M059J (cell line): ENCODE results near the gene ELL2. TPM values are rescaled to one million over a fixed set of nuclear protein-coding genes. Genes with fewer than 3 reads are reported as not detected.
A peak's percentile ranks its signal among the peaks of the same experiment; 100 is the strongest.
"Not testable (repeated sequence)": the region's sequence is repeated elsewhere in the genome, so short reads cannot be mapped to it uniquely, and the experiment has no call there.

Source experiments
- DNase-seq: peaks from one replicate; pipeline ENCODE4 v3.0.0-alpha.2; 2012; ENCODE audit warnings: low read depth
- total RNA-seq: library from RNA; depleted of rRNA; stranded (reverse); fragments of >200 nt; shearing (Covaris generic); gene quantifications from 2 replicates; pipeline ENCODE4 v1.2.3, GENCODE V29; 2014

ELL2 gene
- total RNA-seq, 1 experiment from 2014 or later, result 238 TPM

- DNase-seq, result peak; percentile 37
These were observed 81.3 kb downstream of the ELL2 start for GRCh38 chr5:95880081-95880926.

DNA sequence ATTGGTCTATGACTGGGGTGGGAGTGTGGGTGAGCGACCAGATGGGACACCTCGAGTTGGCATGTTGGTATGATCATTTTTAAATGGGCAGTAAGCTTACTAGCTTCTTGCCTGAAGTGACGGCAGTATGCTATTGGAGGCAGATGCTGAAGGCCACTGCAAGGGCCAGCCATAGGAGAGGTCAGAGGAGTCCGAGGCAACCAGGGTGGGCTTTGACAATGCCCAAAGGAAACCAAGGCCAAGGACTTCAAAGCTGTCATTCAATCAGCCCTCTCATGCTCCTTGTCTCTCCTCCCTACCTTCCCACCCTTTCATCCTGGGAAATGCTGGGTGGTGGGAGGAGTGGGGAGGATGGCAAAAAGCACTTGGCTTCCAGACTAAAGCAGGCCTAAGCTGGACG, 82.0 kb downstream of the ELL2 start:
- no peak for DNase-seq

GRCh38 chr5:95878417-95879323, 83.0 kb downstream of the ELL2 start:
- DNase-seq, result no peak

GRCh38 chr5:95876782-95877181, 84.9 kb downstream of the ELL2 start:
- DNase-seq, result no peak

GRCh38 chr5:95874246-95874645, 87.4 kb downstream of the ELL2 start:
- DNase-seq, result no peak

DNA sequence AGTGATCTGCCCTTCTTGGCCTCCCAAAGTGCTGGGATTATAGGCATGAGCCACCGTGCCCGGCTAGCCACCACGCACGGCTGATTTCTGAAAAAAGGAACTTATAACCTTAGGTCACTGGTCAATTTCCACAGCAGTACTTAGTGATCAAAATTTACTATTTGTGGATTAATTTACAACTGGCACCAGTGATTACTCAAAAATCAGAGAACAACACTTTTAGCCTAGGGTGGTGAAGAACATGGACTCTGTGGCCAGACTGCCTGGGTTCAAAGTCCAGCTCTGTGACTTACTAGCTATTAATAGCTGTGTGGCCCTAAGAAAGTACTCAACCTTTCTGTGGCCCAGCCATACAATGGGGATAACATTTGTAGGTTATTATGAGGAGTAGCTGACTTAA, 88.3 kb downstream of the ELL2 start:
- DNase-seq, result no peak

DNA sequence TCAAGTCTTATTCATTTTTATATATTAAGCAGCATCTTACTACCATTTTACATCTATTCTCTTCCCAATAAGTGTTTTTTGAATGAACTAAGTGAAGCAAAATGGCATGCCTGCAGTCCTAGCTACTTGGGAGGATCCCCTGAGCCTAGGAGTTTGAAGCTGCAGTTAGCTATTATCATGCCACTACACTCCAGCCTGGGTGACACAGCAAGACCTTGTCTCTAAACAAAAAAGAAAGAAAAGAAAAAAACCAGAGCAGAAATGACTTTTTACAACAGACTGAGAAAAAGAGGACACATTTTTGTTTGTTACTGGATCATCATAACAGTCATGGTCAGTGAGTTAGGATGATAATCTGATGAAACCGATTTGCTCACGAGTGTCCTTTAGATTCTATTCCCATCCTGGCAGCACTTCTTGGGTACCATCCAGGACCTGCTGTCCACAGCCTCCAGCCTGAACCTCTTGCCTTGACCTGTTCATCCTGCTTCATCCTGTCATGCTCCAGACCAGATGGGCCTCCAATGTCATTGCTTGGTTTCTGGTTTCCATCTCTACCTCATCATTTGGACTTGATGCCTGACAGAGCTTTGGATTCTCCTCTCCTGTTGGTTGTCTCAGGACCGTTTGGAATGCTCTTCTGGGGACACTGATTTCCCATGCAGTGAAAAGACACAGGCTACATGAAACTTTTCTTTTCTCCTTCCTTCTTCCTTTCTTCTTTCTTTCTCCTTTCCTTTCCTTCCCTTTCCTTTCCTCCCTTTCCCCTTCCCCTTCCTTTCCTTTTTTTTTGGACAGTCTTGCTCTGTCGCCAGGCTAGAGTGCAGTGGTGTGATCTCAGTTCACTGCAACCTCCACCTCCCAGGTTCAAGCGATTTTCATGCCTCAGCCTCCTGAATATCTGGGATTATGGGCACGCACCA, 89.0 kb downstream of the ELL2 start:
- no peak for DNase-seq

- no peak for DNase-seq
These were observed 90.4 kb downstream of the ELL2 start for GRCh38 chr5:95871146-95871806.

DNA sequence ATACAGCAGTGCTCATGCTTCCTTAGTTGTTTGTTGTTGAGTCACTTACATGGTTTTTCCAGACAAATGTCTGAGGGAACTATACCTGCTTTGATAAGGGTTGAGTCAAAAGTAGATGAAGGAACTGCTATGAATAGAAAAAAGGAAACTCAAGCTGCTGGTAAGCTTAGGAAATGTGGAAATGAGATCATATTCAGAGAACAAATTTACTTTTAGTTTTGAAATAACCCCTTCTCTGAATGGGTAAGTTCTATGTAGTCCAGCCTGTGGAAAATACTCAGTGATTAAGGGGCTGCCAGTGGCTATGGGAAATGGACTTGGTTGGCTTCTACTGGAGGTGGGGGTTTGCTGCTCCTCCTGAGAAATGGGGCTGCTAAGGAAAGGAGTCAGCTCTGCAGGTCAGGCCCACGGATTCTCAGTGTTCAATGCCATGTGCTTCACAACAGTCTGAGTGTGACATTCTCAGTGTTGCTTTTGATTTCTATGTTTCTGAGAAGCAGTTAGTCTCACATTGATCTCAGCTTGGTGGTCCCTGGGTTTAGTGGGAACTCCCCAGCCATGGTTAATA, 91.5 kb downstream of the ELL2 start:
- peak; percentile 73 for DNase-seq

- not testable (repeated sequence) for DNase-seq
These were observed 92.3 kb downstream of the ELL2 start for GRCh38 chr5:95869173-95869855.

- no peak for DNase-seq
These were observed 93.5 kb downstream of the ELL2 start for GRCh38 chr5:95868136-95868535.

DNA sequence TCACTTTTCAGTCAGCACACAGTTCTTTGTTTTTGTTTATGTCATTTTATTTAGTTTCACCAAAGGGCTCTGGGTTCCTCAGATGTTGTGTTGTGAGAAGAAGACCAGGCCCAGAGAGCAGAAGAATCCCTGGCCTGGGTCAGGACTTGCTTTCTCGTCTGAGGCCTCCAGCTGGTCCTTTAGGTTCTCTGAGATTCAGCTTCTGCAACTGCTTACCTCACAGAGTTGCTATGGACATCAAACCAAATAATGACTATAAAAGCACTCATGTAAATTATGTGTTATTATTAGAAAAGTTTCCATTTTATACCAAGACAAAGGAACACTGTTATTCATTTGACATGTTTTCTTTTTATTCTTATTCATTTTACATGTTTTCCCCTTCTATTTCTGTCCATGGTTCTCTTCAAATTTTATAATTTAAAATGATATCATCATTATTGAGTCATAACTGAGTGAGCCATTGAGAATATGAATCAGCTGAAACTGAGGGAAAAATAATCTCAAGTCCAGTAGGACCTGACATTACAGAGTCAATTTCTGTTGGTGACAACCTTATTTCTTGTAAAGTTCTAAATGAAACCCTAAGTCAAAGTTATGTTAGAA, 95.1 kb downstream of the ELL2 start:
- DNase-seq, result peak; percentile 58

- no peak for DNase-seq
These were observed 96.6 kb downstream of the ELL2 start for GRCh38 chr5:95864944-95865504.

- DNase-seq, result no peak
These were observed 97.2 kb downstream of the ELL2 start for GRCh38 chr5:95864456-95864855.

GRCh38 chr5:95863383-95863757, 98.3 kb downstream of the ELL2 start:
- DNase-seq, result peak; percentile 51

DNA sequence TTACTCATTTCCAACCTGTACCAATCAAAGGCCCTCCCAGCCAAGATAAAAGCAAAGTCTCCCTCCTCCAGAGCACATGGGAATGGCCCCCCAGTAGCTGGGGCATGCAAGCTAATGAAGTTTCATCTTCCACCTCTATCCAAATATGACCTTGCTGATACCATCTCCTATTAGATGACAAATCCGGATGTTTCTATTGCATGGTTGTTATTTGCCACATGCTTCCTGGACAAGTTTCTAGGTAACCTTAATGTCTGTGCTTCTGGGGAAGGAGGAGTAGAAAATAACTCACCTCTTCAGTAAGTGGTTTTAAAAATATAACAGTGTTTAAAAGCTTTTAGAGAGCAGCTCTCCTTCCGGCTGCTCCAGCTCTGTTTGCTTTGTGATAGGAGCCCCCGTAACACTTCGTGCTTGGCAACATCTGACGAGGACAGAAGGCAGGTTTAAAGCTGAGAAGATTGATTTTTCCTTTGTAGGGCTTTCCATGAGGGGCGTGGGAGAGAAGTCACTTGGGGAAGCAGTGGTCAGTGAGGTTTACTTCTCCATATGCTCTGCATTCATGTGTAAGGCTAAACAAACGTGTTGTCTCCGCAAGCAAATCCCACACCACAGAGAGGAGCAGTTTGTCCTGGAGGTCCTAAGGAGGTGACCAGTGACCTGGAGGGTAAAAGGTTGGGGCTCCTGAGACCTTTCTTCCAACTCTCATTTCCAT, 98.8 kb downstream of the ELL2 start:
- peak; percentile 94 for DNase-seq

DNA sequence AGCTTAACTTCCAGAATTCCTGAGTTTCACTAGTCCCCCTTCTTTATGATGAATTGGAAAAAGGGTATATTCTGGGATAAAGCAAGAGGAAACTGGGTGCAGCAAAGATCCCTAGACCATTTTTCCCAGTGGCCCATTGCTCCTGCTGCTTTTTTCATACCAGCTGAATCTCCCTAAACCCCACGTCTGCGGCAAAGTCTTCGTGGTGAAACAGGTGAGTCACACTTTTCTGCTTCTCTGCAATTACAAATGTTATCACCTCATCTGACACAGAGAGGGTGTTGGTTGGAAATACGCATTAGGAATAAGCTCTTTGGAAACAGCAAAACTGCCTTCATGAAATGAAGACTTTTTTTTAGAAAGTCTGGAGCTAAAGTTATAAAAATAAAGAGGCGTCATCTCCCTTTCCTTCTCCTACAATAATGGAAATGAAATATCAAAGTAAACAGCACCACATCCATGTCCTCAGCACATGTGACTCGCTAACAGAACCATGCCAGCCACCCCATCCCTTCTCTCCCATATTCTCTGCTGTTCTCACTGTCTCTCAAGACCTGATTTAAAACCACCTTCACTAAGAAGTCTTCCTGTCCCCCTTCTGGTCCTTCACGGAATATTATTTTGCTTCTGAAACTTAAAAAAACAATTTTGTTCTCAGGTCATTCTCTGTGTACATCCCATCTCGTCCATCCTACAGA, 99.6 kb downstream of the ELL2 start:
- DNase-seq, result peak; percentile 93

DNA sequence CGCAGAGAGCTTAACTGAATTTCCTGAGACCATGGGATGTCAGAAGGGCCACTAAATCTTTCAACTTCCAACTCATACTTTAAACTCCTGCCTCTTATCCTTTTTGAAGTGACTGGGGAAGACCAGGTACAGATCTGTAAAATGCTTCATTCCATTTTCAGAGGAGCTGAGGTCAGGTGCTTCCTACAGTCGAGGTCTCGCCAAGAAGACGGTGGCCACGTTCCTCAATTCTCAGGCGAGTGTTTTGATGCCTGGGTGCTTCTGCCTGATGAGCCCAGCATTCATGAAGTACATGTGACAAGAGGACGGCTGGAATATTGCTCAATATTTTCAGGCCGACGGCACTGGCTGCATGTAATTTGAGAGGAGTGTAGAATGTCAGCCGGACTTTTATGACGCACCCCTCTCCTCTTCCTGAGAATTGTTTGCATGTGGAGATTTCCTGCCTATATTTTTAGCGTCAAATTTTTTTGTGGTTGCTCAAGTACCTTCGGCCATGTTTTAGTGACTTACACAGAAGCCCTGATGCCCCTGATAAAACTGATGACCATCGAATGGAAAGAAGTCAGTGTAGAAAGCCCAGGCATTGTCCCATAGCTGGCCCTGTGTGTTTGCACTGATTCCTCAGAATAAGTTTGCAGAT, 100.3 kb downstream of the ELL2 start:
- peak; percentile 98 for DNase-seq
